ENCODE measurements around the gene NCOA3. TPM values are rescaled to one million over a fixed set of nuclear protein-coding genes. Genes with fewer than 3 reads are reported as not detected.

The NCOA3 gene
- total RNA-seq (19.8 and 23.1 TPM in 2 replicates), polyA plus RNA-seq (17.1 and 22.3 TPM in 2 replicates), polyA minus RNA-seq (ENCODE audit: low replicate concordance) (16.8 and 18.7 TPM in 2 replicates)
- 8.4 and 11.4 TPM in 2 replicates for polyA plus RNA-seq (2012)

- H3K27me3 ChIP-seq (ENCODE audit: control insufficient read depth, insufficient read depth, low read length): no peaks in the 10 kb centered on the region
- peak within 1 kb of the TSS; percentile 81 to 98 (median 94) for H3K4me3 ChIP-seq (replicated peaks in 1 of 4; ENCODE audit: control extremely low read depth in 1 of 4, insufficient read depth in 1 of 4, low read depth in 3 of 4, low read length in 4 of 4)
- H3K36me3 ChIP-seq (ENCODE audit: control insufficient read depth, insufficient read depth, low read length): no peaks in the 10 kb centered on the region
- no peaks in the 10 kb centered on the region for H3K9me3 ChIP-seq (ENCODE audit: control insufficient read depth, insufficient read depth, low read depth, low read length)
- peak within 1 kb of the TSS; percentile 82 for H3K9ac ChIP-seq (ENCODE audit: insufficient read depth, low read length)
- peak within 1 kb of the TSS; percentile 81 for H2AFZ ChIP-seq (ENCODE audit: low read length)
- no peaks in the 10 kb centered on the region for H4K20me1 ChIP-seq (ENCODE audit: control insufficient read depth, extremely low read depth, insufficient read depth, low read length)
- H3K27ac ChIP-seq (ENCODE audit: insufficient read depth, low read length): peak within 1 kb of the TSS; percentile 80
- no peak for TF ChIP-seq EZH2 (IDR thresholded peaks at IDR 0.05; ENCODE audit: low read length, missing control alignments)
- TF ChIP-seq CTCF (conservative IDR thresholded peaks at IDR 0.05 in 1 of 2, IDR thresholded peaks at IDR 0.05 in 1 of 2; ENCODE audit: low read depth in 1 of 2, low read length in 2 of 2): peak; percentile 35 to 42
- peaks cover 36% of the 10 kb centered on the region for H3K79me2 ChIP-seq (ENCODE audit: control insufficient read depth, insufficient read depth, low read length)
- peak within 1 kb of the TSS; percentile 85 for H3K4me2 ChIP-seq (ENCODE audit: extremely low read depth, insufficient read depth, low read length)
- DNase-seq (ENCODE audit: low read depth in 2 of 2): peak; percentile 92 to 94
- no peaks in the 10 kb centered on the region for H3K4me1 ChIP-seq (ENCODE audit: control insufficient read depth, extremely low read depth, insufficient read depth, low read length)
These were observed at the start of gene NCOA3 for GRCh38 chr20:47501482-47502270. Gene NCOA3, plus strand, starts transcription at chr20:47501887. Its CDS starts 120,361 bp downstream, at chr20:47622248.

- H3K27ac ChIP-seq (ENCODE audit: insufficient read depth, low read length): no peak overlapping the region
- no peaks in the 10 kb centered on the region for H4K20me1 ChIP-seq (ENCODE audit: control insufficient read depth, extremely low read depth, insufficient read depth, low read length)
- no peaks in the 10 kb centered on the region for H3K27me3 ChIP-seq (ENCODE audit: control insufficient read depth, insufficient read depth, low read length)
- no peak overlapping the region for H3K4me3 ChIP-seq (replicated peaks in 1 of 4; ENCODE audit: control extremely low read depth in 1 of 4, insufficient read depth in 1 of 4, low read depth in 3 of 4, low read length in 4 of 4)
- no peak overlapping the region for H2AFZ ChIP-seq (ENCODE audit: low read length)
- no peaks in the 10 kb centered on the region for H3K36me3 ChIP-seq (ENCODE audit: control insufficient read depth, insufficient read depth, low read length)
- H3K79me2 ChIP-seq (ENCODE audit: control insufficient read depth, insufficient read depth, low read length): no peaks in the 10 kb centered on the region
- DNase-seq (ENCODE audit: low read depth in 2 of 2): no peak
- H3K4me1 ChIP-seq (ENCODE audit: control insufficient read depth, extremely low read depth, insufficient read depth, low read length): no peaks in the 10 kb centered on the region
- TF ChIP-seq EZH2 (IDR thresholded peaks at IDR 0.05; ENCODE audit: low read length, missing control alignments) (no peak), CTCF (conservative IDR thresholded peaks at IDR 0.05 in 1 of 2, IDR thresholded peaks at IDR 0.05 in 1 of 2; ENCODE audit: low read depth in 1 of 2, low read length in 2 of 2) (no peak)
- H3K4me2 ChIP-seq (ENCODE audit: extremely low read depth, insufficient read depth, low read length): peak overlapping the region; percentile 51
- no peaks in the 10 kb centered on the region for H3K9me3 ChIP-seq (ENCODE audit: control insufficient read depth, insufficient read depth, low read depth, low read length)
- no peak overlapping the region for H3K9ac ChIP-seq (ENCODE audit: insufficient read depth, low read length)
These were observed 48.9 kb upstream of the NCOA3 start for GRCh38 chr20:47452736-47453161.

GRCh38 chr20:47453167-47453782 lies 48.4 kb upstream of the NCOA3 start:
- H2AFZ ChIP-seq (ENCODE audit: low read length): no peak overlapping the region
- no peaks in the 10 kb centered on the region for H3K9me3 ChIP-seq (ENCODE audit: control insufficient read depth, insufficient read depth, low read depth, low read length)
- H3K27me3 ChIP-seq (ENCODE audit: control insufficient read depth, insufficient read depth, low read length): no peaks in the 10 kb centered on the region
- no peaks in the 10 kb centered on the region for H3K79me2 ChIP-seq (ENCODE audit: control insufficient read depth, insufficient read depth, low read length)
- H3K27ac ChIP-seq (ENCODE audit: insufficient read depth, low read length): no peak overlapping the region
- peak; percentile 77 to 92 for DNase-seq (ENCODE audit: low read depth in 2 of 2)
- no peak for TF ChIP-seq EZH2 (IDR thresholded peaks at IDR 0.05; ENCODE audit: low read length, missing control alignments)
- no peak for TF ChIP-seq CTCF (conservative IDR thresholded peaks at IDR 0.05 in 1 of 2, IDR thresholded peaks at IDR 0.05 in 1 of 2; ENCODE audit: low read depth in 1 of 2, low read length in 2 of 2)
- no peak overlapping the region for H3K9ac ChIP-seq (ENCODE audit: insufficient read depth, low read length)
- no peak overlapping the region for H3K4me3 ChIP-seq (replicated peaks in 1 of 4; ENCODE audit: control extremely low read depth in 1 of 4, insufficient read depth in 1 of 4, low read depth in 3 of 4, low read length in 4 of 4)
- peak overlapping the region; percentile 51 for H3K4me2 ChIP-seq (ENCODE audit: extremely low read depth, insufficient read depth, low read length)
- H3K36me3 ChIP-seq (ENCODE audit: control insufficient read depth, insufficient read depth, low read length): no peaks in the 10 kb centered on the region
- H3K4me1 ChIP-seq (ENCODE audit: control insufficient read depth, extremely low read depth, insufficient read depth, low read length): no peaks in the 10 kb centered on the region
- H4K20me1 ChIP-seq (ENCODE audit: control insufficient read depth, extremely low read depth, insufficient read depth, low read length): no peaks in the 10 kb centered on the region
